NCI-H2196 (cell line): ENCODE measurements around the gene EEF2KMT.
A peak's percentile ranks its signal among the peaks of the same experiment; 100 is the strongest.
"Not testable (repeated sequence)": the region's sequence is repeated elsewhere in the genome, so short reads cannot be mapped to it uniquely, and the experiment has no call there.

Experiments used
- DNase-seq: peaks from one replicate; lab custom pipeline; 2025; ENCODE audit not compliant: unreplicated experiment; lab: John Stamatoyannopoulos, UW

The EEF2KMT gene

GRCh38 chr16:5096437-5097060, 1.0 kb downstream of the EEF2KMT start:
- not testable (repeated sequence) for DNase-seq

DNA sequence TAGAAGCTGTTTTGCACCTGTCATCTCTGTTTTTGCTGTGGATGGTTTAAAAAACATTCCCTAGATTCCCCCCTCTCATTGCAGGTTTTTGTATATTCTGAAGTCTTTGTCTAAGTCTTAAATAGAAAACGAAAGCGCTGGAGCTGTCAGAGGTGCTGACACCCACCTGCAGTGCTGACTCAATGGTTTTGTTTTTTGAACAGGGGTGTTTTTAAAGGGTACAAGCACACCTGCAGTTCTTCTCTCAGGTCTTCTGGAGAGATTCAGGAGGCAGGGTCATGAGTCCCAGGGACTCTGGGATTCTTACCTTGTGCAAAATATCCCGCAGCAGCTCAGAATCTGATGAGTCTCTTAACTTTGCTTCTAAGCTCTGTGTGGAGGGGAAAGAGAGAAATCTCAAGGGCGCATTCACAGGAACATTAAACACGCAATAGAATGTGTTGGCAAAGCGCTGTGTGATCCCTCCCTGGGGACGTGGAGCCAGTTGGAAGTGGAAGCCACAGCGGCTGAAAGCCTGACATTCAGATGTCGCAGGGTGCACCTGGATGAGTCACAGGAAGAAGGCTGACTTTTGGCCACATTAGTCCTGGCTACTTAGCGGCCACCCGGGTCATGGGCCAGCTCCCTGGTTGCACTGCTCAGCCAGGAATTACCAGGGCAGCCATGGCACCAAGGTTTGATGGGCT, 2.3 kb downstream of the EEF2KMT start:
- not testable (repeated sequence) for DNase-seq

GRCh38 chr16:5093746-5094145, 3.8 kb downstream of the EEF2KMT start:
- not testable (repeated sequence) for DNase-seq

DNA sequence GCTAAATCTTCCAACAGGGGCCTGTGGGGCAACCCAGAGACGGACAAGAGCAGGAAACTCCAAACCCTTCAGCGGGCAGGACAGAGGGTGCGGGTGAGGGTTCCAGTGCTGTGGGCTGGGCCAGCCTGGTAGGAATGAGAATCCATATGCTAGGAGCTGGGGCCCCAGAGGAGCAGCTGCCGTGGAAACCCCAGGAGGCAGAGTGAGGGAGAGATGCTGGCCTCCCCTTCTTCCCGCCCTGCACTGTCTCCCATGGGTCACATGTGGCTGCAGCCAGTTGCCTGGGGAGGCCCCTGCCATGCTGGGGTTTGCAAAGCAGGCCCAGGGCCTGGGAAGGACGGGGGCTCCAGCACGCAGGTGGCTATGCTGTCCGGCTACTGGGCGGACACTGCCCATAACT, 4.5 kb downstream of the EEF2KMT start:
- not testable (repeated sequence) for DNase-seq

GRCh38 chr16:5090592-5090991, 7.0 kb downstream of the EEF2KMT start:
- not testable (repeated sequence) for DNase-seq

- DNase-seq, result not testable (repeated sequence)
Observed at GRCh38 chr16:5089911-5090555, 7.6 kb downstream of the EEF2KMT start.

- not testable (repeated sequence) for DNase-seq
Observed at GRCh38 chr16:5088936-5089335, 8.7 kb downstream of the EEF2KMT start.

DNA sequence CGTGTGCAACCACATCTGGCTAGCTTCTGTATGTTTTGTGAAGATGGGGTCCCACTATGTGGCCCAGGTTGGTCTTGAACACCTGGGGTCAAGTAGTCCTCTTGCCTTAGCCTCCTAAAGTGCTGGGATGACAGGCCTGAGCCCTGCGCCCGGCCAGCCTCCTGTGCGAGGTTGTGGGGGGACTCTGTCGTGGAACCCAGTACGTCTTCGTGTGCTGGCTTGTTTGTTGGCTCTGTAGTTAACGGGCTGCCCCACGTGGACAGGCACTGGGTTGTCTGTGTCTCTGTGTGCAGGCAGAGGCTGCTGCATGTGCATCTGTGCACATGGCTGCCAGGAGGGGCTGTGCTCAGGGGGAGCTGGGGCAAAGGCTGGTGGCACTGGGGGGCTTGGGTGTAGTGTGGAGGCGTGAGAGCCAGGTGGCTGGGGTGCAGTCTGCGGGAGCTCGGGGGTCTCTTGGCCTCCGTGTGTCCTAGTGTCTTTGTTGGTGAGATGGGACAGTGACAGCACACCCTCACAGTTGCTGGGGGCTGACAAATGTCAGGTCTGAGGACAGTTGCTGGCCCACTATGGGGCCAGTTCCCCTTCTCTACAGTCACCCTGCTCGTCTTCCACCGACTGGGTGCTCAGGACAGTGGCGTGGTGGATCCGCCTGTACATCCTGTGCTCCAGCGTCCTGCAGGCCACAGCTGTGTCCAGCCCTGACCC, 9.4 kb downstream of the EEF2KMT start:
- not testable (repeated sequence) for DNase-seq

DNA sequence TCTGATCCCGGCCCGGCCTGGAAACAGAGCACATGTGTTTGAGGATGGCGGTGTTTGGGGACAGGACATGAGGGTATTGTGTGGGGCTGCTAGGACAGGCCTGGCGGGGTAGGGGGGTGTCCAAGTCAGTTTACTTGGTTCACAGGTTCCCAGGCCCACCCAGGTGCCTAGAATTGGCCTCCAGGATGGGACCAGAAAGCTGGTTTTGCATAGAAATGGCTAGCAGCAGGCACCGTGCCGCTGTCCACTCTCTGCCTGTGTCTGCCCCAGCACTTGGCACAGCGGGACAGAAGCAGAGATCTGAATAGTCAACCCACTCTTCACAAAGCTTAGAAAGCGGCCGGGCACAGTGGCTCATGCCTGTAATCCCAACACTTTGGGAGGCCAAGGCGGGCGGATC, 11.9 kb downstream of the EEF2KMT start:
- not testable (repeated sequence) for DNase-seq

DNA sequence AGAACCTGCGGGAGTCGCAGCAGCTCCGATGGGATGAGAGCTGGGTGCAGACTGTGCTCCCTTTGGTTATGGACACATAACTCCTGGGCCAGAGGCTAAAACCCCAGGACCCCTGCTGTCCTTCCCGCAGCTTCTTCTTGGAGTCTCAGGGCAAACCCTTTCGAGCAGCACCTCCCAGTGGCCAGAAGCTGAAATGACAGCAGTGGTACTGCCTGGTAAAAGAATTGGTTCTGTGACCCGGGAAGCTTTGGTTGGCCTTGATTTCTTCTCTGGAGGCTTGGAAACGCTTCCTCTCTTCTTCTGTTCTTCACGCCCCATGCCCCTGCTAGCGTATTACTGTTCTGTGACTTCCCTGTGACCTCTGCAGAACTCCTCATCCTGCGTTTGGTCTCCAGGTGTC, 12.8 kb downstream of the EEF2KMT start:
- DNase-seq, result peak; percentile 58

DNA sequence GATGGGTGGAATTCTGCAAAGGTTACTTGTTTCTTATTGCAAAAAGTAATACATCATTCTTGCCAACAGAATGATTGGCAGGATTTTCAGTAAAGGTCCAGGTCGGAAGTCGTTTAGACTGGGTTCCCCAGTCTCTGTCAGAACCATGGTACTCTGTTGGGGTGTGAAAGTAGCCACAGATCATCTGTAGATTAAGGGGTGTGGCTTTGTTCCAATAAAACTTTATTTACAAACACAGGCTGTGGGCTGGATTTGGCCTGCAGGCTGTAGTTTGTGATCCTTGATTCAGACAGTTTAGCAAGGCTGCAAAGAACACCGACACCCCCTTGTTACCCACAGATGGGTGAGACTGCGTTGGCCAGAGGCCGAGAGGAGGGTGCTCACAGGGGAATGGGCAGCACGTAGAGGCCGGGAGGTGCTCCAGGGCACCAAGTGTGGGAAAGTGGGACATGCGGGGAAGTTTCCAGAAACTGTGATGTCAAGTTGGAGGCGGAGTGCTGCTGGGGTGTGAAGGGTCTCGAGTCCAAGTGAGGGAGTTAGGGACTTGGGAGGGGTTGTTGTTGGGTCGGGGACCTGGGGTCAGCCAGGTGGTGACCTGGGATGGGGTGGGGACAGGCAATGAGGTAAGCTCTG, 13.4 kb downstream of the EEF2KMT start:
- not testable (repeated sequence) for DNase-seq

DNA sequence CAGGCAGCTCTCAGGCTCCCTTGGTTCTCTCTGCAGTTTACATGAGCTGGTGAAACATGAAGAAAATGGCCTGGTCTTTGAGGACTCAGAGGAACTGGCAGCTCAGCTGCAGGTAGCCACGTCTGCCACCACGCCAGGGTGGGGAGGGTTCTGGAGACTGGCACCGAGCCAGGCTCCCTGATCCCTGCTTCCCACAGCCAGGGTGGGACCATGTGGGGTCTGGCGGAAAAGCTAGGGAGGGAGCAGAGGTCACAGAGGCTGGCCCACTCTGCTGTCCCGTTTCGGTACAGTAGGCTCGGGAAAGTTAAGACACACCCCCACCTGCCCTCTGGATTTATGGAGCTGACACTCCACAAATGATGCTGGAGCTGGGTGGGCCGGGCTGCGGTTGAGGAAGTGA, 13.9 kb downstream of the EEF2KMT start:
- DNase-seq, result not testable (repeated sequence)

GRCh38 chr16:5080996-5081395, 16.6 kb downstream of the EEF2KMT start:
- not testable (repeated sequence) for DNase-seq

DNA sequence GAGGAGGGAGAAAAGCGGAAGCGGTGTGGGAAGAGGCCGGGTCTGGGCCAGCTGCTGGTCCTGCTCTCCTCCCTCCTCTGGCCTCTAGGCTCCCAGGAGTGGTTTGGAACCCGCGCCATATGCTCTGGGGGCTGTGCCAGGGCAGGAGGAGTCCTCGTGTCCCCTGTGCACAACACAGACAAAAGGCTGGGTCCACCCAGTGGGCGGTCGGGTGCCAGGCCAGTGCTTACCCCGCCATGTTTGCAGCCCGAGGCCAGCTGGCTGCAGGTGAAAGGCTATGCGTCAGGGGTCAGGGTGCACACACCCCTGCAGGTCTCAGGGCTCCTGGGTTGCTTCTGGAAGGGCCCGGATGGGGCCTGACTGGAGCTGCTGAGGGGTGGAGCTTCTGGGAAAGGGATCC, 17.1 kb downstream of the EEF2KMT start:
- DNase-seq, result not testable (repeated sequence)

DNA sequence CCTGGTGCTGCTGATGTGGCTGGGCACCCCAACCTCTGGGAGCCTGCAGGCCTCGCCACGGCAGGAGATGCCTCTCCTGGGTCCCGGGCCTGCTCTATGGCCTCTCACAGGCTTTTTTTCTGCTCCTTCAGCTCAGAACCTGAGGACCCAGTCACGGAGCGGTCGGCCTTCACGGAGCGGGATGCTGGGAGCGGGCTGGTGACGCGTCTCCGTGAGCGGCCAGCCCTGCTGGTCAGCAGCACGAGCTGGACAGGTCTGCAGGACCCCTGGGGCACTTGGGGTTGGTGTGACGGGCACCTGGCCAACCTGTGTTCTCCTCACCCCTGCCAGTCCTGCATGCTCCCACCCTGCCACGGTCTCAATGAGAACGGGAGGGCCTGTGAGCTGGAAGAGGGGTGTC, 19.0 kb downstream of the EEF2KMT start:
- DNase-seq, result no peak

GRCh38 chr16:5077304-5077703, 20.3 kb downstream of the EEF2KMT start:
- DNase-seq, result no peak

- DNase-seq, result no peak
Observed at GRCh38 chr16:5075637-5076036, 22.0 kb downstream of the EEF2KMT start.

- not testable (repeated sequence) for DNase-seq
Observed at GRCh38 chr16:5073771-5074170, 23.8 kb downstream of the EEF2KMT start.

DNA sequence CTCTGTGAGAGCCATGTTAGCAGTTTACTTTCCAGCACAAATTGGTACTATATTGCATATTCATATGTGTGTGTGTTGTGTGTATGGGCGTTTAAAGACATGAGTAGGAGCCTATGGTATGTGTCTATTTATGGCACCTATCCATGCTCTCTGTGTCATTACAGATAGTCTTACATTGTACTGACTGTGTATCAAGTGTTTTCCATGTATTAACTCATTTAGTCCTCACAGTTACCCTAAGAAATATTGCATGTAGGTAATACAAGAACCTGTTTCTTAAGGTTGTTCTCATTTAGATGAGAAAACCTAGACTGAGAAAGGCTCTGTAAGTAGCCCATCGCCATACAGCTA, 24.3 kb downstream of the EEF2KMT start:
- no peak for DNase-seq

- no peak for DNase-seq
Observed at GRCh38 chr16:5072334-5073278, 25.0 kb downstream of the EEF2KMT start.
